Upper lobe of right lung (tissue), 1 donor: Measurements from ENCODE around the gene NIPAL3. TPM values are rescaled to one million over a fixed set of nuclear protein-coding genes. Genes with fewer than 3 reads are reported as not detected.

Experiments
- ATAC-seq: fragments of 200-7000 bp; cut with Tn5 transposase; one replicate; pipeline ENCODE4 v1.9.1; 2020; ENCODE audit warnings: mild to moderate bottlenecking, moderate library complexity
- DNase-seq: peaks from one replicate; pipeline ENCODE4 v3.0.0-alpha.2; 2020
- H3K27ac ChIP-seq: fragments of 200-600 bp; one replicate; pipeline ENCODE4 v1.8.0; 2022
- H3K27me3 ChIP-seq: fragments of 200-600 bp; one replicate; pipeline ENCODE4 v1.8.0; 2022; ENCODE audit warnings: mild to moderate bottlenecking
- H3K36me3 ChIP-seq: fragments of 200-600 bp; one replicate; pipeline ENCODE4 v1.8.0; 2022
- H3K4me1 ChIP-seq: fragments of 200-600 bp; one replicate; pipeline ENCODE4 v1.8.0; 2022
- H3K4me3 ChIP-seq: fragments of 200-600 bp; one replicate; pipeline ENCODE4 v1.8.0; 2022; ENCODE audit warnings: mild to moderate bottlenecking
- H3K9me3 ChIP-seq: fragments of 200-600 bp; one replicate; pipeline ENCODE4 v1.8.0; 2022
- CTCF ChIP-seq: fragments of 200-600 bp; IDR thresholded peaks from one replicate; pipeline ENCODE4 v1.8.0; 2022; ENCODE audit warnings: antibody characterized with exemption
- intact Hi-C: fragments of 100-400 bp; cut with DNase I; formaldehyde crosslinking; loops from one replicate; pipeline ENCODE4 v1.11.0; 2022
- total RNA-seq: library from RNA; stranded (reverse); fragmentation: NEBNext Ultra II Directional; extraction: Animal tissue kit (Norgen Biotek cat#: 25700); gene quantifications from one replicate; pipeline ENCODE4 v1.2.1, GENCODE V29; 2021
- donor health status: DM: no; HTN: yes; CAD: no; lungs with severe emphysema.

NIPAL3 gene
- total RNA-seq, 1 donor from 2014 or later = 37.8 TPM

- no peak overlapping the region for H3K4me3 ChIP-seq
- intact Hi-C loops = no loop called here
- H3K4me1 ChIP-seq = no peaks in the 10 kb centered on the region
- DNase-seq (no peak), ATAC-seq (no peak)
- H3K27me3 ChIP-seq = no peaks in the 10 kb centered on the region
- H3K27ac ChIP-seq = no peak overlapping the region
- H3K36me3 ChIP-seq = peaks cover 23% of the 10 kb centered on the region
- no peaks in the 10 kb centered on the region for H3K9me3 ChIP-seq
- TF ChIP-seq CTCF = no peak
These were observed 48.5 kb downstream of the NIPAL3 start for GRCh38 chr1:24463776-24464735.

GRCh38 chr1:24465099-24465498 lies 49.5 kb downstream of the NIPAL3 start:
- Histone ChIP-seq H3K9me3 (no peaks in the 10 kb centered on the region), H3K27me3 (no peaks in the 10 kb centered on the region), H3K27ac (no peak overlapping the region), H3K4me3 (no peak overlapping the region), H3K36me3 (peaks cover 12% of the 10 kb centered on the region), H3K4me1 (no peaks in the 10 kb centered on the region)
- DNase-seq (no peak), ATAC-seq (no peak)
- no peak for TF ChIP-seq CTCF
- intact Hi-C loops = no loop called here

- ATAC-seq (peak; percentile 36), DNase-seq (no peak)
- H3K27ac ChIP-seq = no peak overlapping the region
- H3K9me3 ChIP-seq = no peaks in the 10 kb centered on the region
- no peak overlapping the region for H3K4me3 ChIP-seq
- peaks cover 7% of the 10 kb centered on the region for H3K36me3 ChIP-seq
- intact Hi-C loops = no loop called here
- H3K4me1 ChIP-seq = no peaks in the 10 kb centered on the region
- no peaks in the 10 kb centered on the region for H3K27me3 ChIP-seq
- no peak for TF ChIP-seq CTCF
These were observed 50.0 kb downstream of the NIPAL3 start for GRCh38 chr1:24465638-24466037.

GRCh38 chr1:24468685-24469316 lies 53.2 kb downstream of the NIPAL3 start:
- intact Hi-C loops = no loop called here
- no peaks in the 10 kb centered on the region for H3K36me3 ChIP-seq
- TF ChIP-seq CTCF = no peak
- no peaks in the 10 kb centered on the region for H3K9me3 ChIP-seq
- H3K4me1 ChIP-seq = no peaks in the 10 kb centered on the region
- no peak for DNase-seq
- H3K27ac ChIP-seq = no peak overlapping the region
- no peak overlapping the region for H3K4me3 ChIP-seq
- no peaks in the 10 kb centered on the region for H3K27me3 ChIP-seq
- ATAC-seq = no peak

GRCh38 chr1:24470592-24470991 lies 55.0 kb downstream of the NIPAL3 start:
- intact Hi-C loops = no loop called here
- no peaks in the 10 kb centered on the region for H3K36me3 ChIP-seq
- ATAC-seq = no peak
- no peaks in the 10 kb centered on the region for H3K9me3 ChIP-seq
- no peak overlapping the region for H3K4me3 ChIP-seq
- no peak for DNase-seq
- no peak overlapping the region for H3K27ac ChIP-seq
- H3K27me3 ChIP-seq = no peaks in the 10 kb centered on the region
- H3K4me1 ChIP-seq = no peaks in the 10 kb centered on the region
- no peak for TF ChIP-seq CTCF
